SIG-M5 treated with dmso at 0.1 percent for 504 hours (cell line): ENCODE data around the gene SLC39A10.

Source experiments
- DNase-seq: peaks from one replicate; lab custom pipeline; 2025; ENCODE audit not compliant: unreplicated experiment; lab: John Stamatoyannopoulos, UW

SLC39A10 gene

DNA sequence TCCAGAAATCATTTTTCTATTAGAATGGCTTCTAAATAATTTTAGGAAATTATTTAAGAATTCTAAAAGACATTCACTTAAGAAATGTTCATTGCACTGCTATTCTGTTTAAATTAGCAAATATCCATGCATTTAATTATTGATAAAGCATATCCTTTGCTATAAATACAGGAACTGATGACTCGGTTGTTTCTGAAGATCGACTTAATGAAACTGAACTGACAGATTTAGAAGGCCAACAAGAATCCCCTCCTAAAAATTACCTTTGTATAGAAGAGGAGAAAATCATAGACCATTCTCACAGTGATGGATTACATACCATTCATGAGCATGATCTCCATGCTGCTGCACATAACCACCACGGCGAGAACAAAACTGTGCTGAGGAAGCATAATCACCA, 59.4 kb downstream of the SLC39A10 start:
- DNase-seq = no peak

DNA sequence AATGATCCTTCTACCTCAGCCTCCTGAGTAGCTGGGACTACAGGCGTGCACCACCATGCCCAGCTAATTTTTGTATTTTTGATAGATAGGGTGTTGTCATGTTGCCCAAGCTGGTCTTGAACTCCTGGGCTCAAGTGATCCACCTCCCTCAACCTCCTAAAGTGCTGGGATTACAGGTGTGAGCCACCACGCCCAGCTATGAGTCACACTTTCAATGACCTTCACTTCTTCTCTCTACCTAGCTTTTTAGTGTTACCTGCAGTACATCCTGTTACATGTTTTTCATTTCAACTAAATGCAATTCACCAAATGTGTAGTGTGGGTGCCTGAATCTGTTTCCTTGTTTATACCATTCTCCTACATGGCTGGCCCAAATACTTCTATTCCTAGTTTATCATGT, 64.0 kb downstream of the SLC39A10 start:
- DNase-seq = no peak

DNA sequence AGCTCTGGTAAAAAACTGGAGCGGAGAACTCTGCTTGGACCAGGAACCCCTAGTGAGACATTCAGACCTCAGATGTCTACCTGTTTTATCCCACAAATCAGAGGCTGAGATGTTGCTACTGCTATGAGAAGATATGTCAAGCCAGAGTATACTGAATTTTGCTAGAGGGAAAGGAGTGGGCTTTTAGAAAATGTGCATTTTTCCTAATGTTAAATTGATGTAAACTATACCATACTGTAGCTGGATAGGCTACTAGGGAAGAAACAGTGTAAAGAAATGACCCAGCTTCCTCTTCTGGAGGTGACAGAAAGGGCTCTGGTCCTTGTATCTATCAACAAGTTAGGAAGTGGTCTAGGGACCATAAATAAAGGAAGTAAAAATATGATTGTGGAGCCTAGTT, 65.0 kb downstream of the SLC39A10 start:
- peak; percentile 36 for DNase-seq

DNA sequence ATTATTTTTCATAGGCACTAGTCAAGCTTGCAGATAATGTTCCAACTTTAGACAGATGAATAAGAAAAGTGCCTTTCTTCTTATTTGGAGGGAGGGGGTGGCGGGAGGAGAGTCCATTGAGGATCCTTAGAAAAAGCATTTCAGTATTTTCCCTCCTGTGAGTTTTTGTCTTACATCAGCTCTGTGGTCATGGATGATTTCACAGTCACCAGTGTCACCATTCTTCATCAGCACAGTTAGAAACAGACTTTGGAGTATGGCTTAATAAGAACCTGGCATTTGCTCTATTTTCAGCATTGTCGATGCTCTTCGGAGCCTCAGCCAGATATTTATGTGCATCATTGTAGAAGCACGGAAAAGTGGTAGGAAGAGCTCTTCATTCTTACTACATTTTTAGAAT, 70.1 kb downstream of the SLC39A10 start:
- no peak for DNase-seq

DNA sequence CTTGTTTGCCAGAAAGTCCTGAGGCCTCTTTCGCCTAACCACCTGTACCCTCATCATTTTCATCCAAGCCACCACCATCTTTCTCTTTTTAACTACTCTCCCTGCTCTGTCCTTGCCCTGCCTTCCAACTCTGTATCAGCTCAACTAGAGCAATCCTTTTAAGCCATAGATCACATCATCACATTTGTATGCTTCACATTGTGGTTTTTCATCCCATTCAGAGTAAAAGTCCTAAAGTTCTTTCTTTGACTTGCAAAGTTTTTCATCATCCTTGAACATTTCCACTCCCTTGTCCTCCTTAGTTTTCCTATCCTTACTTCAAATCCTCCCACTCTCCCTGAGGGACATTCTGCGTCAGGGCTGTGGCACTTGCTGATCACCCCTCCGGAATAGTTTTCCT, 73.9 kb downstream of the SLC39A10 start:
- no peak for DNase-seq

DNA sequence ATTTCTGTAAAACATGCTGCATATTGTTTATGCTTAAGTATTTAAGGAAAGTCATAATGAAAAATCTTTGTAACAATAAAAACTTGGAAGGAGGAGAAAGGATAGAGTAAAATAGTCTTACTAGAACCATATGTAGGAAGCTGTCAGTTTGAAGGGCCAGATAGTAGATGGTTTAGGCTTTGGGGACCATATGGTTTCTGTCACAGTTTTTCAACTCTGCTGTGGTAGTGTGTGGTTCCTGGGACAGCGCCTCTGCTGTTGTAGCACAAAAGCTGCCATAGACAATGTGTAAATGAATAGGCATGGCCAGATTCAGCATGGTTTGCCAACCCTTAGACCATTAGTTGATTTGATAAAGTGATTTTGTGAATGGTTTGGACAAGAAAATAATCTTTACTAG, 75.5 kb downstream of the SLC39A10 start:
- no peak for DNase-seq

DNA sequence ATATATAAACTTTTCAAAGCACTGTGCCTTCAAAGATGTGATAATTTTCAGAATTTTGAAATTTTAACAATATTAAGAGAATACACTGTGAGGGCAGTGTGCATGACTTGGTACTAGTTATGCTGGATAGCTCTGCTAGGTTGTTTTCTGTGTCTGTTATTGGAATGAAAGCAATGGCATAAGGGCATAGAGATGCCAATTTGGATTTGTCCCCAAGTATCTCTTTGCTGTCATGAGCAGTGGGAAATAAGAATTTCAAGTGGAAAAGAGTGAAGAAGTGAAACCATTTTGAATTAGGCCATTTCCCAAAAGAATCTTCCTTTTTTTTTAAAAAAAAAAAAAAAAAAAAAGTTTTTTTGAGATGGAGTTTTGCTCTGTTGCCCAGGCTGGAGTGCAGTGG, 76.8 kb downstream of the SLC39A10 start:
- no peak for DNase-seq

DNA sequence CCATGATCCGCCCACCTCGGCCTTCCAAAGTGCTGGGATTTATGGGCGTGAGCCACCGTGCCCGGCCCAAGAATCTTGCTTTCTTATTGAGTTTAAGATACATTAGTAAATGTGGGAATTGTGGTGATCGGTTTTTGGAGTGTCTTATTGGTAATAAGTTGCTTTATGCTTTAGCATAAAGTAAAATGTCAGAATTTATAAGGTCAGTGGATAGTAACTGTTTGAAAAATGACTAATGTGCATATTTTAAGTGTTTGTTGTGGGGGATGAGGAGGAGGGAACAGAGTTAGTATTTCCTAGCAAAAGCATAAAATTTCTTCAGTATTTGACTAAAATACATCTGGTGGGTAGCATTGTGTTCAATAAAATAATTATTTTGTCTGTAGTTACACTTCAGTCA, 77.4 kb downstream of the SLC39A10 start:
- DNase-seq = no peak

DNA sequence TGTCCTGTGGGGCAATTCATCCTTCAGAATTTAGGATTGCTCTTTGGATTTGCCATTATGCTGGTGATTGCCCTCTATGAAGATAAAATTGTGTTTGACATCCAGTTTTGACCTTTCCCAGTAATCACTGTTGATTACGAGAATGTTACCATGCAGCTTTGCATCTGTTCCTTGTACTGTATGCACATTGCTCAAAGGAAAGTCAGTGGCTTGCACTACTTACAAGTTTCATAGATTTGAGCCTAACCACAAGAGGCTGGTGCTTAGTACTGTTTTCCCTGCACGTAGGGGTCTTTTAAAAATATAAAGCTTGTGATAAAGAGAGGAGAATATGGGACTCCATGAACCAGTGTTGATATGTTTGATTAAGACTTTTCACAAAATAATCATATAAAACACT, 77.9 kb downstream of the SLC39A10 start:
- no peak for DNase-seq

DNA sequence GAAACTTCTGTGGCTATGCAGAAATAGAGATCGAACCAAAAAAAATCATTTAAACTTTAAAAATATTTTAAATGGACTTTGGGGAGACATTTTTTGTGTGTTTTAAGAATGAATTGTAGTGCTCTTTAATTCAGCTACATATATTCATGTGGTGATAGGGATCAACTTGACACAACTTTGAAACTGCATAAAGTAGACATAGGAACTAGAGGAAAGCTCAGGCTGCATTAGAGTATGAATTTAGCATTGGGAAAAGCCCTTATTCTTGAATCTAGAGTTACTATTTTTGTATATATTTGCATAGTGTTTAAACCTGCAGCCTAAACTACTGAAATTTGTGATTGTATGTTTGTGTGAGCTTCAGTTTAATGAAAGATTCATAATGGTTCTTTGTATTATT, 78.3 kb downstream of the SLC39A10 start:
- no peak for DNase-seq

DNA sequence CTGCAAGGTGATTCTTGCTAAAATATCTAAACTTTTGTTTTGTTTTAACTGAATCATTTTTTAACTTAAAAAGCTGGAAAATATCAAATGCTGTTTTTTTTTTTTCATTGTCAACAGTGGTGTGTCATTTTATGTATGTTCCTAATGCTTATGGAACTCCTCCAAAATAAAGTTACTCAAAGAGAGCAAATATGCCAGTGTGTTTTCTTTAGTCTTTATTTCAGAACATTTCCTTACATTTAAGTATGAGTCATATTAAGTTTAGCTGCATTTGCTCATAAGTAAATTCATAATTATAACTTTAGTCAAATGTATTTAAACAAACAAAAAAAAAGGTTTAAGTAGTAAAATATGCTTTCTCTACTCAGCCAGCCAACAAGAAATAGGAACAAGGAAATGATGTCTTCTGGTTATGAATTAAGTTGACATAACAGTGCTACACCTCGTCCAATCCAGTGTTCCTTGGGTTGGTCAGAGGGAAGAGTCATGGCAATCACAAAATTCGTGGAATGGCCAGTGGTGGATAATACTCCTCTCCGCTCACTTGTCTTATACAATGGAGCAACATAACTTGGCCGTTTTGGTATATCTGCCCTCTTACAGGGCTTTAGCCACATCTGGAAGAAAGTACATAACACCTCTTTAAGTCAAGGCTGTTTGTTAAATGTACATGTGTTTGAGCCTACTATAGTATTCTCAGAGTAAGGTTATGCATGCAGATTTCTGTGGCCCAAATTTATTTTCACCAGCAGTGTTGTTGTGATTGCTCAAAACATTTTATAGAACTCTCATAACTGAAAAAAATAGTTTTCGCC, 80.7 kb downstream of the SLC39A10 start:
- no peak for DNase-seq

DNA sequence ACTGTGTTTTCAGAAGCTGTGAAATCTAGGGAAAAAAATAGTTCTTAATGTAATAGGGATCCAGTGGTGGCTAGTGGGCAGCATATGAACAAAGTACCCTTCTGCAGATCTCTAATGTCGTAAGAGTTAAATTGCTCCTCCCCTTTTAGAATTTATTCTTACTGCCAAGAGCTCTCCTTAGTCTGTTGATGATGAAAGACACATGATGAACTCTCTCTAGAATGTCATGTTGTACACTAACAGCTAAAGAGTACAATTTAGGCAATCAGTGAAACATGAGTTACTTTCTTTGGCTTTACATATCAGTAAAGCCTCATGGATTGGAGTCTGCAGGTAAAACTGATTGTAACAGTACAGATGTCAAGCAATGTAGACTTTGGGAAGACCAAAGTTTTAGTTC, 84.2 kb downstream of the SLC39A10 start:
- no peak for DNase-seq

DNA sequence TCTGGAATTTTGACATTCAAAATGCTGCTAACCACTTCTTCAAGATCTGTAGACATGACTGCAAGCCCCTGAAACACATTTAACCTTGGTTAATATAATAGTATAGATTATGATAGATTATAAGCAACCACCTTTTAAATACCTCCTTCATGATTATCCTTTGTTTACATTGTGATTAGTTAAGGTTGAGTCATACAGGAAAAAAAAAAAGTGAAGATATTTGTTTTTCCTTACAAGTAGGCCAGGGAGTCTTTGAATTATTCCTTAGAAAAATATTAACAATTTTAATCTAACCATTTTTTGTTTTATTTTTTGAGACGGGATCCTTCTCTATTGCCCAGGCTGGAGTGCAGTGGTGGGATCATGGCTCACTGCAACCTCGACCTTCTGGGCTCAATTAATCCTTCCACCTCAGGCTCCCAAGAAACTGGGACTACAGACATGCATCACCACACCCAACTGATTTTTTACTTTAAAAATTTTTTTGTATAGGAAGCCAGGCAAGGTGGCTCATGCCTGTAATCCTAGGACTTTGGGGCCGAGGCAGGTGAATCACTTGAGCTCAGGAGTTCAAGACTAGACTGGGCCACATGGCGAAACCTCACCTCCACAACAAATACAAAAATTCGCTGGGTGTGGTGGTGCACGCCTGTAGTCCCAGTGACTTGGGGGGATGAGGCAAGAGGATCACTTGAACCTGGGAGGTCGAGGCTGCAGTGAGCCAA, 99.4 kb downstream of the SLC39A10 start:
- no peak for DNase-seq

DNA sequence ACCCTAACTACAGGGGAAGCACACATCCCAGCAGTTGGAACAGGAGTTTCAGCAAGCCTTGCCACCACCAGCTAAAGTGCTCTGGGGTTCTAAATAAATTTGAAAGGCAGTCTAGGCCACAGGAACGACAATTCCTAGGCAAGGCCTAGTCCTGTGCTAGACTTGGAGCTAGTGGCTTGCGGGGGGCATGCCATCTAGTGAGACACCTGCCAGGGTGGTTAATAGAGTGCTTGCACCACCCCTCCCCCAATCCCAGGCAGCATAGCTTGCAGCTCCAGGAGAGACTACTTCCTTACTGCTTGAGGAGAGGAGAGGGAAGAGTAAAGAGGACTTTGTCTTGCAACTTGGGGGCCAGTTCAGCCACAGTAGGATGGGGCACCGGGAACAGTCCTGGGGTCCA, 101.8 kb downstream of the SLC39A10 start:
- no peak for DNase-seq

DNA sequence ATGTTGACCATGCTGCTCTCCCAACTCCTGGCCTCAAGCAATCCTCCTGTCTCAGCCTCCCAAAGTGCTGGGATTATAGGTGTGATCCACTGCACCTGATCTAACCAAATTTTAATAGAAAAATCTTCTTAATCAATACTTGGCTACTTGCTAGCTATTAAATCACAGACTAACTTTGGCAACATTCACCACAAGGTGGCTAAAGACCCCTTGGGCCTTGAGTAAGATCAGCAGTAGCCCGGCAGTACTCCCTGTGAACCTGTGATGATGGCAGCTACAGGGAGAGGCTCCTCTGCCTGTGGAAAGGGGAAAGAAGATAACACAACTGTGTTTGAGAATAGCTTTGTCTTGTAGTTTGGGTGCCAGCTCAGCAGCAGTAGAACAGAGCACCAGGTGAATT, 102.9 kb downstream of the SLC39A10 start:
- DNase-seq = no peak

DNA sequence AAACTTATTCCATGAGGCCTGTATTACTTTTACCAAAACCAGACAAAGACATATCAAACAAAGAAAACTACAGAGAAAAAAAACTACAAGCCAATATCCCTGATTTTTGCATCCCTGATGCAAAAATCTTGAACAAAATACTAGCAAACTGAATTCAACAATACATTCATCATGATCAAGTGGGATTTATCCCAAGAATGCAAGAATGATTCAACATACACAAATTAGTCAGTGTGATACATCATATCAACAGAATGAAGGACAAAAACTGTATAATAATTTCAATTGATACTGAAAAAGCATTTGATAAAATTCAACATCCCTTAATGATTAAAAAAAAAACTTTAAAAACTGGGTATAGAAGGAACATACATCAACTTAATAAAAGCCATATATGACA, 106.8 kb downstream of the SLC39A10 start:
- DNase-seq = no peak

DNA sequence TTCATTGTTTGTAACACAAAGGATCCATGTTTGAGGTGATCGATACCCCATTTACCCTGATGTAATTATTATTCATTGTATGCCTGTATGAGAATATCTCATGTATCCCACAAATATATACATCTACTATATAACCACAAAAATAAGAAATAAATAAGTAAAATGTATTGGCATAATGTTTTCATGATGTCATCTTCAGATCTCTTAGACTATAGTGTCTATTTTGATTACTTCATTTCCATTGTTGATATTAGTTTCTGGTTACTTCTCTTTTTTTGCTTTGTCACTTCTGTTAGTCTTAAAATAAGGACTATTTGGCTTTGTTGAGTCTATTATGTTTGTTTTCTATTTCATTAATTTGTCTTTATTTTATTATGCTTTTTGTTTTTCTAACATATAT, 109.7 kb downstream of the SLC39A10 start:
- DNase-seq = no peak

DNA sequence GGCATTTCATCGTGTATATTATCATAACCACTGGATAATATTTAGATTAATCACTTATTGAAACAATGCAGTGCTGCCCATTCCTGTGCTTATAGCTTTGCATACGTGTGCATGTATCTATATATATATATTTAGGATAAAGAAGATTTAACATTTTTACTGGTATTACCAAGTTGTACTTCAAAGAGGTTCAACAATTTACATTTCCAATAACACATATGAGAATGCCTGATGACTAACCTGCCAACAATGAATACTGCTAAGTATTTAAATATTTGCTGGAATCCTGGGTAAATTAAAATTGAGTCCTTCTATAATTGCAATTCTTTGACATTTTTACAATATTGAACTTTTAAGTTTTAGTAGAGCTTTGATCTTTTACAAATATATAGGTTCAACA, 111.4 kb downstream of the SLC39A10 start:
- no peak for DNase-seq

DNA sequence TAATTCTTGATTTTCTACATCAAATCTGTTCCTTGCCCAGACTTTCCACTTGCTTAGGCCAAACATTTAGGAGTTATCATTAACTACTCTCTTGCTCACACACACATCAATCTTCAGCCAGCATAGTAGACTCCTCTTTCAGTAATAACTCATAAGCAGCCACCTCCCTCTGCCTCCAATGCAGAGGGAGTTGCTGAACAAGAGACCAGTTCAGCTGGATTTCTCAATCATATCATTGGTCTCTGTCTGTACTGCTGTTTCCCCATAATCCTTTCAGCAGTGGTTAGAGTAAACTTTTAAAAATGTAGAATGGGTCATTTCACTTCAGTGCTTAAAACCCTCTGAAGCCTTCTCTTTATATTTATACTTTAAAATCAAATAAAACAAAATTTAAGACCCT, 112.9 kb downstream of the SLC39A10 start:
- DNase-seq = peak; percentile 29

DNA sequence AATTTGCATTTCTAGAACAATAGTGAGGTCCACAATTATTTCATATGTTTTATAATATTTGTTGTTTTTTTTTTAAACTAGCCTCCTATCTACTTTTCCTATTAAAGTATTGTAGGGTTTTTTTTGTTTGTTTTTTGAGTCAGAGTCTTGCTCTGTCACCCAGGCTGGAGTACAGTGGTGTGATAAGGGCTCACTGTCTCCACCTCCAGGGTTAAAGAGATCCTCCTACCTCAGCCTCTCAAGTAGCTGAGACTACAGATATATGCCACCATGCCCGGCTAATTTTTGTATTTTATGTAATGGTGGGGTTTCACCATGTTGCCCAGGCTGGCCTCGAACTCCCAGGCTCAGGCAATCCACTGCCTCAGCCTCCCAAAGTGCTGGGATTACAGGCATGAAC, 122.5 kb downstream of the SLC39A10 start:
- no peak for DNase-seq

DNA sequence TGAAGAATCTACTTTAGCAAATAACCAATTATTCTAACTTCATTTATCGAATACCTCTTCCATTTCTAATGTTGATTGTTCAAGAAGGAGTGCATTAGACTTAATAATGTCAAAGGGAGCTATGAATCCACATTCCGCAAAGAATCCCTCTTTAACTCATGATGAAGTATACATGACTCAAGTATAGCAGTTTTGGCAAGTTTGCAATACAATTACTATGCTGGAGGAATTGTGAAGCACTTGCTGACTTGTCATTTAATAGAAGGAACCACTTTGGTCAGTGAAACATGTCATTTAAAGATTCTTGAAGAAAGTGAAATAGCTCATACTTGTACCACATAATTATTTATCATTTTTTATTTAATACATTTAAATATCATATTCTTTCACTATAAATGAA, 125.1 kb downstream of the SLC39A10 start:
- no peak for DNase-seq
